ENCODE results near the gene IGLL5. TPM values are rescaled to one million over a fixed set of nuclear protein-coding genes. Genes with fewer than 3 reads are reported as not detected.

Gene IGLL5
- total and polyA plus RNA-seq, 9 of the 15 experiments (the other 6 are each of a cell fraction or from before 2014, with no cell fraction given) = not detected

DNA sequence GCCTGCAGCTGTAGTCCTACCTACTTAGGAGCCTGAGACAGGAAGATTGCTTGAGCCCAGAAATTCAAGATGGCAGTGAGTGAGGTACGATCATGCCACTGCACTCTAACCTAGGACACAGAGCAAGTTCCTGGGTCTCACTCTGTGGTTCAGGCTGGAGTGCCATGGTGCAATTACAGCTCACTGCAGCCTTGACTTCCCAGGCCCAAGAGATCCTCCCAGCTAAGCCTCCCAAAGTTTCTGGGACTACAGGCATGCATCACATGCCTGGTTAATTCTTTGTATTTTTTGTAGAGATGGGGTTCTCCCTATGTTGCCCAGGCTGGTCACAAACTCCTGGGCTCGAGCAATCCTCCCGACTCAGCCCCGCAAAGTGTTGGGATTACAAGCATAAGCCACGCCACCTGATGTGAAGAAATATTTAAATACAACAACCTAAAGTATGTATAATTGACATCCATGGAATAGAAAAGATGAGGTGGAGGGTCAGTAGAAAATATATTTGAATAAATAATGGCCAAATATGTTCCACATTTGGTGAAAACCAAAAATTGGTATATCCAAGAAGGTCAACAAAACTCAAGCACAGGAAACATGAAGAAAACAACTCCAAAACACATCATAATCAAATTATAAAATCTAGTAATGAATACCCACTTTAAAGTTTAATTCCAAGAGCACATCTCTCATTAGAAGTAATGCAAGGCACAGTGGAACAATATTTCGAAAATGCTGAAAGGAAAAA, 47.9 kb upstream of the IGLL5 start (continued):
- TF ChIP-seq, protein P1, sequence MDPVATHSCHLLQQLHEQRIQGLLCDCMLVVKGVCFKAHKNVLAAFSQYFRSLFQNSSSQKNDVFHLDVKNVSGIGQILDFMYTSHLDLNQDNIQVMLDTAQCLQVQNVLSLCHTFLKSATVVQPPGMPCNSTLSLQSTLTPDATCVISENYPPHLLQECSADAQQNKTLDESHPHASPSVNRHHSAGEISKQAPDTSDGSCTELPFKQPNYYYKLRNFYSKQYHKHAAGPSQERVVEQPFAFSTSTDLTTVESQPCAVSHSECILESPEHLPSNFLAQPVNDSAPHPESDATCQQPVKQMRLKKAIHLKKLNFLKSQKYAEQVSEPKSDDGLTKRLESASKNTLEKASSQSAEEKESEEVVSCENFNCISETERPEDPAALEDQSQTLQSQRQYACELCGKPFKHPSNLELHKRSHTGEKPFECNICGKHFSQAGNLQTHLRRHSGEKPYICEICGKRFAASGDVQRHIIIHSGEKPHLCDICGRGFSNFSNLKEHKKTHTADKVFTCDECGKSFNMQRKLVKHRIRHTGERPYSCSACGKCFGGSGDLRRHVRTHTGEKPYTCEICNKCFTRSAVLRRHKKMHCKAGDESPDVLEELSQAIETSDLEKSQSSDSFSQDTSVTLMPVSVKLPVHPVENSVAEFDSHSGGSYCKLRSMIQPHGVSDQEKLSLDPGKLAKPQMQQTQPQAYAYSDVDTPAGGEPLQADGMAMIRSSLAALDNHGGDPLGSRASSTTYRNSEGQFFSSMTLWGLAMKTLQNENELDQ (CRISPR knock-in tag; IDR thresholded peaks at IDR 0.05; ENCODE audit: borderline replicate concordance) = 0 out of 2 replicates have a peak, but pooled peaks have one; percentile 60
- TF ChIP-seq ZNF124 (CRISPR knock-in tag; IDR thresholded peaks at IDR 0.05) = no peak
- no peak for TF ChIP-seq FOXA3 (CRISPR knock-in tag; conservative IDR thresholded peaks at IDR 0.05 in 1 of 2, IDR thresholded peaks at IDR 0.05 in 1 of 2)
- TF ChIP-seq, protein P2, sequence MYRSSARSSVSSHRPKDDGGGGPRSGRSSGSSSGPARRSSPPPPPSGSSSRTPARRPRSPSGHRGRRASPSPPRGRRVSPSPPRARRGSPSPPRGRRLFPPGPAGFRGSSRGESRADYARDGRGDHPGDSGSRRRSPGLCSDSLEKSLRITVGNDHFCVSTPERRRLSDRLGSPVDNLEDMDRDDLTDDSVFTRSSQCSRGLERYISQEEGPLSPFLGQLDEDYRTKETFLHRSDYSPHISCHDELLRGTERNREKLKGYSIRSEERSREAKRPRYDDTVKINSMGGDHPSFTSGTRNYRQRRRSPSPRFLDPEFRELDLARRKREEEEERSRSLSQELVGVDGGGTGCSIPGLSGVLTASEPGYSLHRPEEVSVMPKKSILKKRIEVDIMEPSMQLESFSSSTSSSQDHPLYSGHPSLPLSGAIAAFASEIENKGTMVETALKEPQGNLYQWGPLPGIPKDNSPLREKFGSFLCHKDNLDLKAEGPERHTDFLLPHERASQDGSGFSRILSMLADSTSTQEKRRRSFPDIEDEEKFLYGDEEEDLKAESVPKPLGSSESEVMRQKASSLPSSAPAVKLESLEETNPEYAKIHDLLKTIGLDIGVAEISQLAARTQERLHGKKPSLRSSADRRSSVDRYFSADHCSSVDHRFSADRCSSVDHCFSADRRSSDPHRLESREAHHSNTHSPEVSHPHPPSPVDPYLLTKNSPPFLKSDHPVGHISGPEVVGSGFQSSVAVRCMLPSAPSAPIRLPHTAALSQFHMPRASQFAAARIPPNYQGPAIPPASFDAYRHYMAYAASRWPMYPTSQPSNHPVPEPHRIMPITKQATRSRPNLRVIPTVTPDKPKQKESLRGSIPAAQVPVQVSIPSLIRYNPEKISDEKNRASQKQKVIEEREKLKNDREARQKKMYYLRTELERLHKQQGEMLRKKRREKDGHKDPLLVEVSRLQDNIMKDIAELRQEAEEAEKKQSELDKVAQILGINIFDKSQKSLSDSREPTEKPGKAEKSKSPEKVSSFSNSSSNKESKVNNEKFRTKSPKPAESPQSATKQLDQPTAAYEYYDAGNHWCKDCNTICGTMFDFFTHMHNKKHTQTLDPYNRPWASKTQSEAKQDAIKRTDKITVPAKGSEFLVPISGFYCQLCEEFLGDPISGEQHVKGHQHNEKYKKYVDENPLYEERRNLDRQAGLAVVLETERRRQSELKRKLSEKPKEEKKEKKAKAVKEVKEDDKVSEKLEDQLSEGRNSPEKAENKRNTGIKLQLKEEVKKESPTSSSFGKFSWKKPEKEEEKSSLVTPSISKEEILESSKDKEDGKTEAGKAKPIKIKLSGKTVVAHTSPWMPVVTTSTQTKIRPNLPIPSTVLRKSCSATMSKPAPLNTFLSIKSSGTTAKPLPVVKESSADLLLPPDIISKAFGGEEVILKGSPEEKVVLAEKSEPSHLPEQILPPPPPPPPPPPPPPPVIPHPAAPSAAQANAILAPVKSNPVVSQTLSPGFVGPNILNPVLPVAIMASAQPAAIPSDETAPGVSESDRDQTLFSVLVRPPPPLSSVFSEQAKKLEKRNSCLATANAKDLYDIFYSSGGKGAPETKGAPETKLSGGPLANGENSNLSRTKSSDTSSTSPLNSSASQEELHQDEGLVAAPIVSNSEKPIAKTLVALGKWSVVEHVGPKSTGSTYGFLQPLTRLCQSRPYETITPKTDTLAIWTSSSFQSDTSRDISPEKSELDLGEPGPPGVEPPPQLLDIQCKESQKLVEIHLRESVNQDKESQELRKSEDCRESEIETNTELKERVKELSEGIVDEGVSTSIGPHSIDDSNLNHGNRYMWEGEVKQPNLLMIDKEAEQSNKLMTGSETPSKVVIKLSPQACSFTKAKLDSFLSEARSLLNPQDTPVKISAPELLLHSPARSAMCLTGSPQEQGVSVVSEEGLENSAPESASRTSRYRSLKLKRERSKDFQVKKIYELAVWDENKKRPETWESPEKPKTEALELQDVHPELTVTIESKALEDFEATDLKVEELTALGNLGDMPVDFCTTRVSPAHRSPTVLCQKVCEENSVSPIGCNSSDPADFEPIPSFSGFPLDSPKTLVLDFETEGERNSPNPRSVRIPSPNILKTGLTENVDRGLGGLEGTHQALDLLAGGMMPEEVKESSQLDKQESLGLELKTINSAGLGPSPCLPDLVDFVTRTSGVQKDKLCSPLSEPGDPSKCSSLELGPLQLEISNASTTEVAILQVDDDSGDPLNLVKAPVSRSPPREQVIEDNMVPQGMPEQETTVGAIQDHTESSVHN (IDR thresholded peaks at IDR 0.05; ENCODE audit: borderline replicate concordance in 1 of 2, low read depth in 1 of 2) = no peak
- TF ChIP-seq, protein P3, sequence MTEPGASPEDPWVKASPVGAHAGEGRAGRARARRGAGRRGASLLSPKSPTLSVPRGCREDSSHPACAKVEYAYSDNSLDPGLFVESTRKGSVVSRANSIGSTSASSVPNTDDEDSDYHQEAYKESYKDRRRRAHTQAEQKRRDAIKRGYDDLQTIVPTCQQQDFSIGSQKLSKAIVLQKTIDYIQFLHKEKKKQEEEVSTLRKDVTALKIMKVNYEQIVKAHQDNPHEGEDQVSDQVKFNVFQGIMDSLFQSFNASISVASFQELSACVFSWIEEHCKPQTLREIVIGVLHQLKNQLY (CRISPR knock-in tag; conservative IDR thresholded peaks at IDR 0.05) = 0 out of 4 replicates have a peak, but pooled peaks of 1 of the 2 experiments have one; percentile 43
- no peak for TF ChIP-seq HCFC1 (IDR thresholded peaks at IDR 0.05; ENCODE audit: low read depth, low read length)
- TF ChIP-seq CC2D1A (IDR thresholded peaks at IDR 0.05) = no peak
- TF ChIP-seq ZNF699 (CRISPR knock-in tag; IDR thresholded peaks at IDR 0.05; ENCODE audit: insufficient replicate concordance) = no peak
- no peak for TF ChIP-seq TOE1 (IDR thresholded peaks at IDR 0.05; ENCODE audit: borderline replicate concordance)
- TF ChIP-seq TOE1 (CRISPR knock-in tag; IDR thresholded peaks at IDR 0.05; ENCODE audit: borderline replicate concordance, low read depth) = no peak
- TF ChIP-seq ZNF316 (IDR thresholded peaks at IDR 0.05) = no peak
- no peak for TF ChIP-seq PHF20 (IDR thresholded peaks at IDR 0.05; ENCODE audit: partially characterized antibody)
- TF ChIP-seq CHD4 (IDR thresholded peaks at IDR 0.05; ENCODE audit: insufficient read depth, insufficient replicate concordance, low read depth, low read length, poor library complexity, severe bottlenecking) = no peak
- no peak for TF ChIP-seq KDM4B (IDR thresholded peaks at IDR 0.05; ENCODE audit: borderline replicate concordance in 2 of 2, low read depth in 1 of 2)

Measured in K562 (cell line).